Common myeloid progenitor, CD34-positive (primary cell): Measurements from ENCODE around the gene EEPD1.

Experiments
- CTCF ChIA-PET: fragments of 350-600 bp; sonication (Branson Sonifier 250); formaldehyde crosslinking; loops from one replicate; lab custom pipeline; 2021; ENCODE audit warnings: antibody characterized with exemption; lab: Charles Lee
- POLR2A ChIA-PET: fragments of 350-600 bp; sonication (Branson Sonifier 250); formaldehyde crosslinking; loops from one replicate; lab custom pipeline; 2021; ENCODE audit warnings: antibody characterized with exemption; lab: Charles Lee
- DNase-seq, 3 donors: peaks; one replicate each; pipeline versions ENCODE4 v3.0.0 to v3.0.0-alpha.2; 2013
- H3K27ac ChIP-seq, 2 experiments: 1 replicate in 1 of 2; 2 replicates in 1 of 2; pipeline ENCODE4 v1.7.0; 2013; ENCODE audit warnings: inconsistent platforms in 2 of 2, low read length in 2 of 2, mild to moderate bottlenecking in 2 of 2, low read depth in 1 of 2, moderate library complexity in 1 of 2; ENCODE audit not compliant: severe bottlenecking in 2 of 2, insufficient read depth in 1 of 2, poor library complexity in 1 of 2
- H3K27me3 ChIP-seq, 5 experiments: replicated peaks in 2 of 5; 1 replicate in 3 of 5; 2 replicates in 2 of 5; pipeline versions ENCODE4 v1.6.1 to v1.7.0; 2013; ENCODE audit warnings: low read length in 4 of 5, mild to moderate bottlenecking in 2 of 5, moderate library complexity in 2 of 5, inconsistent platforms in 1 of 5; ENCODE audit not compliant: insufficient read depth in 5 of 5, control insufficient read depth in 4 of 5
- H3K36me3 ChIP-seq, 4 experiments: 1 replicate in 2 of 4; 2 replicates in 2 of 4; pipeline versions ENCODE4 v1.6.1 to v1.7.0; 2013; ENCODE audit warnings: low read length in 3 of 4, control low read depth in 1 of 4, mild to moderate bottlenecking in 1 of 4; ENCODE audit not compliant: control insufficient read depth in 4 of 4, insufficient read depth in 4 of 4
- H3K4me1 ChIP-seq, 4 experiments: 1 replicate in 3 of 4; 2 replicates in 1 of 4; pipeline versions ENCODE4 v1.6.1 to v1.7.1; 2013; ENCODE audit warnings: low read length in 3 of 4, mild to moderate bottlenecking in 3 of 4, control low read depth in 1 of 4, inconsistent platforms in 1 of 4, moderate library complexity in 1 of 4; ENCODE audit not compliant: control insufficient read depth in 4 of 4, insufficient read depth in 4 of 4; ENCODE audit errors: control extremely low read depth in 1 of 4
- H3K4me3 ChIP-seq, 7 experiments: 1 replicate in 4 of 7; 2 replicates in 3 of 7; pipeline versions ENCODE4 v1.5.1 to v1.7.0; 2013; ENCODE audit warnings: mild to moderate bottlenecking in 7 of 7, low read length in 6 of 7, moderate library complexity in 6 of 7, inconsistent platforms in 2 of 7, low read depth in 2 of 7, control low read depth in 1 of 7; ENCODE audit not compliant: insufficient read depth in 4 of 7, control insufficient read depth in 1 of 7; ENCODE audit errors: extremely low read depth in 1 of 7
- H3K9me3 ChIP-seq, 5 experiments: 1 replicate in 4 of 5; 2 replicates in 1 of 5; pipeline versions ENCODE4 v1.6.1 to v1.7.1; 2013; ENCODE audit warnings: low read length in 4 of 5, mild to moderate bottlenecking in 2 of 5, inconsistent platforms in 1 of 5, low read depth in 1 of 5, moderate library complexity in 1 of 5; ENCODE audit not compliant: control insufficient read depth in 4 of 5, insufficient read depth in 2 of 5; ENCODE audit errors: control extremely low read depth in 1 of 5
- WGBS: methylation state at CpG from one replicate; pipeline ENCODE4 v1.1.5; 2013; ENCODE audit not compliant: insufficient coverage; 5-methylcytosine and 5-hydroxymethylcytosine counted together

Gene EEPD1

GRCh38 chr7:36272211-36272566 is 119.1 kb downstream of the EEPD1 start:
- H3K27ac ChIP-seq: no peak overlapping the region
- WGBS: no CpG with 5 or more reads among the region's 2 CpGs
- H3K4me3 ChIP-seq: no peak overlapping the region
- DNase-seq: no peak
- POLR2A ChIA-PET: no interaction called here
- no peaks in the 10 kb centered on the region for H3K36me3 ChIP-seq
- H3K4me1 ChIP-seq: peaks cover 0 to 17% (median 2%) of the 10 kb centered on the region in 4 experiments
- CTCF ChIA-PET: interaction anchor here (1.1 to 1.3 kb wide), 2 partner anchors 10 to 16 kb away, joined by 3 to 4 read pairs; no protein-coding TSS in a partner anchor
- H3K27me3 ChIP-seq: no peaks in the 10 kb centered on the region
- no peaks in the 10 kb centered on the region for H3K9me3 ChIP-seq

GRCh38 chr7:36272567-36273269 is 119.7 kb downstream of the EEPD1 start:
- WGBS: 98% methylated on average over 9 of the region's 15 CpGs
- H3K4me1 ChIP-seq: peaks cover 0 to 17% (median 2%) of the 10 kb centered on the region in 4 experiments
- H3K4me3 ChIP-seq: no peak overlapping the region
- no peaks in the 10 kb centered on the region for H3K27me3 ChIP-seq
- no peaks in the 10 kb centered on the region for H3K36me3 ChIP-seq
- ChIA-PET CTCF (interaction anchor here (0.8 to 1.9 kb wide), 4 partner anchors 8 to 19 kb away, joined by 3 to 6 read pairs (median 4); no protein-coding TSS in a partner anchor), POLR2A (no interaction called here)
- no peaks in the 10 kb centered on the region for H3K9me3 ChIP-seq
- no peak overlapping the region for H3K27ac ChIP-seq
- no peak for DNase-seq

- no peaks in the 10 kb centered on the region for H3K36me3 ChIP-seq
- H3K27ac ChIP-seq: no peak overlapping the region
- H3K27me3 ChIP-seq: no peaks in the 10 kb centered on the region
- H3K9me3 ChIP-seq: no peaks in the 10 kb centered on the region
- ChIA-PET POLR2A (no interaction called here), CTCF (interaction anchor here (1.1 to 1.9 kb wide), 3 partner anchors 10 to 18 kb away, joined by 4 to 6 read pairs (median 5); no protein-coding TSS in a partner anchor)
- H3K4me1 ChIP-seq: peaks cover 0 to 17% (median 2%) of the 10 kb centered on the region in 4 experiments
- 42% methylated on average over 2 of the region's 4 CpGs for WGBS
- DNase-seq: no peak
- no peak overlapping the region for H3K4me3 ChIP-seq
Measured at GRCh38 chr7:36273836-36274235, 120.8 kb downstream of the EEPD1 start.

GRCh38 chr7:36275735-36276284 is 122.8 kb downstream of the EEPD1 start:
- Histone ChIP-seq H3K27me3 (no peaks in the 10 kb centered on the region), H3K9me3 (no peaks in the 10 kb centered on the region), H3K36me3 (no peaks in the 10 kb centered on the region), H3K27ac (no peak overlapping the region), H3K4me1 (peaks cover 0 to 23% (median 3%) of the 10 kb centered on the region in 4 experiments), H3K4me3 (no peak overlapping the region)
- CTCF ChIA-PET: interaction anchor here (1.0 to 2.8 kb wide), 3 partner anchors 8 to 14 kb away, joined by 3 to 10 read pairs (median 3); no protein-coding TSS in a partner anchor
- 99% methylated on average over 8 of the region's 8 CpGs for WGBS
- POLR2A ChIA-PET: no interaction called here
- no peak for DNase-seq

DNA sequence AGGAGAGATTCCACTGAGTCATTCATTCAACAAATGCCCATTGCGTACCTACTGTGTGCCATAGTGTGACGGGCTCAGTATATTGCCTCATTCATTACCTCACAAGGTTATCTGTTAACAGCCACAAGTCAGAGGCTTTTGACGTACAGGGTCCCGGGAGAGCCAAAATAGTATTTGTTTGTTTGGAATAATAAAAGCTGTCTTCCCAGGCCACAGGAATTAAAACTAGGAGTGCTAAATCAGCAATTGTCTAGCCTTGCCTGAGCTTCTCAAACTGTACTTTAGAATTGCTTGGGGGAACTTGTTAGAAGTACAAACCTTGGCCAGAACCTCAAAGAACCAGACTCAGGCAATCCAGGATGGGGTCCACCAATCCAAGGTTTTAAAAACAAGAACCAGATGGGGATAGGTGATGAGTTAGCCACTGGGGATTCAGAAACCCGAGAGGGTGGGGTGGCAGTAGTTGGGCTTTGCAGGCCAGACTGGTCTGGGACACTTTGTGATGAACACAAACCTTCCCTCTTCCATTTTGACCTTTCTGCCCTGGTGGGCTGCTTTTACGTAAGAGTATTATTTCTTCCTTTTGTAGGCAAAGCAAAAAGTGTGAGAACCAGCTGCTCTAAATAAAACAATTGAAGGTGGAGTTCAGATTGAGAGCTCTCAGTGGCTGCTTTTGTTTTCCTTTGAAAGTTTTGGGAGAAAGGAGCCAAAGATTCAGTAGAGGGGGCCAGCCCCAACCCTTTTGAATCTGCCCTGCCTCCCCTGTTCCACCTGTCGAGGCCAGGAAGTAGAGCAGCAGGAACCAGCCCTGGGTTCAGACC is 123.6 kb downstream of the EEPD1 start:
- H3K4me3 ChIP-seq: no peak overlapping the region
- CTCF ChIA-PET: interaction anchor here (1.0 to 2.8 kb wide), 5 partner anchors 9 to 55 kb away, joined by 3 to 10 read pairs (median 3); no protein-coding TSS in a partner anchor
- 90% methylated on average over 3 of the region's 7 CpGs for WGBS
- no peaks in the 10 kb centered on the region for H3K9me3 ChIP-seq
- DNase-seq: no peak
- H3K4me1 ChIP-seq: peaks cover 0 to 31% (median 6%) of the 10 kb centered on the region in 4 experiments
- no peaks in the 10 kb centered on the region for H3K27me3 ChIP-seq
- H3K27ac ChIP-seq: no peak overlapping the region
- H3K36me3 ChIP-seq: no peaks in the 10 kb centered on the region
- POLR2A ChIA-PET: no interaction called here

DNA sequence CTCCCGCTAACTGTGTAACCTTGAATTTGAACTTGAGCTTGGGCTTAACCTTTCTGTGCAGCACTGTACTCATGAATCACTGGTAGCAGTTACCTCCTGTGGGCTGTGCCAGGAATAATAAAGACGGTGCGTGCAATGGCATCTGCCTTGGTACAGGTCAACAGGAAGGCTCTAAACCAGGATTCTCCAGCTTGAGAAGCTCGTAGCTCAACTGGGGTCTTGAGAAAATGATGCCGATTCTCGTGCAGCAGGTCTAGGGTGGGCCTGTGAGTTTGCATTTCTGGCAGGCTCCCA is 124.1 kb downstream of the EEPD1 start:
- Histone ChIP-seq H3K36me3 (no peaks in the 10 kb centered on the region), H3K27ac (no peak overlapping the region), H3K9me3 (no peaks in the 10 kb centered on the region), H3K4me3 (no peak overlapping the region), H3K4me1 (peaks cover 3 to 37% (median 10%) of the 10 kb centered on the region in 4 experiments), H3K27me3 (no peaks in the 10 kb centered on the region)
- ChIA-PET POLR2A (interaction anchor here (0.5 kb wide), 1 partner anchor 60 kb away, joined by 3 read pairs; no protein-coding TSS in a partner anchor), CTCF (interaction anchor here (1.2 to 2.8 kb wide), 4 partner anchors 10 to 56 kb away, joined by 3 to 10 read pairs (median 4); no protein-coding TSS in a partner anchor)
- no peak for DNase-seq
- 96% methylated on average over 5 of the region's 6 CpGs for WGBS
